ENCODE measurements around the gene CNTN4.

The CNTN4 gene

DNA sequence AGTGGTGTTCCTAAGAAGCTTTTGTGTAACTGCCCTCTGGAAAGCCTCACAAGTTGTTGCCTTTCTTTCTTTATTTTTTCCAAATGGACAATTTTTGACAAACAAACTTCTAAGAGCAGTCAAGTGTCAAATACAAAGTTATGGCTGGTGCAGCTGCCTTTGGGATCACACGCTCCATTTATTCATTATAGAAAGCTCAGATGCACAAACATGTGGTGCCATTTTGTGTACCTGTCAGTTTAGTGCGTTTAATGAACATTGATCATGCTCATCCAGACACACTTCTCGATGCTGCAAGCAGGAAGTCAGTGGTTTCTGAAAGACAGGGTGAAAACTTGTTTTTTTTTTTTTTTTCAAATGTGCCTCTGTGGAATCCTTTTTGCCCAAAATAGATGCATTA lies 324.5 kb downstream of the CNTN4 start:
- DNase-seq = no peak

GRCh38 chr3:2441558-2441957 lies 342.9 kb downstream of the CNTN4 start:
- DNase-seq = no peak

DNA sequence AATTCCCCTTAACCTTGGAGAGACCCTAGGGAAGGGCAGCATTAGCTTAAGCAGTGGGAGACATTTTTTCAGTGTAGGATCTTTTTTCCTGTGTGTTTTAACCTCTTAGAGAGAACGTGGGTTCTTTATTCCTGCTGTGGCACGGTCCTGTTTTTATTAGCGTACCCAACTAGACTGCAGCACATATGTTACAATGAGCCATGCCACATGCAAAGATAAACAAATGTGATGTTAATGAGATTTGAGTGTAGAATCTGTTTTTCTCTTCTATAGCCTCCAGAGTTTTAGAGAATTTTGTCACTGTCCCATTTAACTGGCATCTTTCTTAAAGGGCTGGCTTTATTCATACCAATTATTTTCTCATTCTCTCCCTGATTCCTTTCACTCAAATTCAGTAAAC lies 347.5 kb downstream of the CNTN4 start:
- DNase-seq = no peak

- no peak for DNase-seq
Observed at GRCh38 chr3:2452249-2452648, 353.6 kb downstream of the CNTN4 start.

DNA sequence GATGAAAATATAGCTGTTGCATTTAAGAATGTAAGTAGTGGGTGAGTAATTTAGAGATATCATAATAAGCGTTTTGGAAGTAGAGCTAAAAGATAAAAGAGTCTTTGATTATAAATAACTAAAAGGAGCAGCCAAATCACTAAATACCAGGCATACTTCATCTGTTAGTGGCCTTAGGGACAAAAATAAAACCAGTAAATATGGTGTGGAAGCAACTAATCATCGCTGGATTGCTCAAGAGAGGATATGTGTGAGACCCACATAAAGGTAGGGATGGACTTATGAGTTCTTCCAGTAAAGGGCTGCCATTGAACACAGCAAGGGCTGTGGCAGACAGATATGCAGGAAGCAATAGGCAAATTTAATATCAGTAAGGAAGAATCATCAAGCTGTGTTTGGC lies 356.2 kb downstream of the CNTN4 start:
- no peak for DNase-seq

DNA sequence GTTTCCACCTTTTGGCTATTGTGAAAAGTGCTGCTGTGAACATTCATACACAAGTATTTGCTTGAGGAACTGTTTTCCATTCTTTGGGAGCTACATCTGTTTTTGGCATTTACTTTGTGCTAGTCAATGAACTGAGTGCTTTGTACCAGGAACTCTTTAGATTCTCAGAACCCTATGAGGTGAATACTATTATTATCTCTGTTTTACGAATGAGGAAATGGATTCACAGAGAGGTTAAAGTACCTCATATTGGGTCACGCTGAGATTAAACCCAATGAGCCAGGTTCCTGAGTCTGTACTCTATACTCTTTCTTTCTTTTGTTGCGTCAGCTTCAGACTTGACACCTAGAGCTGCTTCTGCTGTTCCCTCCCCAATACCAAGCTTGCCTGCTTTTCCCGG lies 358.1 kb downstream of the CNTN4 start:
- DNase-seq = no peak

GRCh38 chr3:2458816-2459215 lies 360.1 kb downstream of the CNTN4 start:
- no peak for DNase-seq

DNA sequence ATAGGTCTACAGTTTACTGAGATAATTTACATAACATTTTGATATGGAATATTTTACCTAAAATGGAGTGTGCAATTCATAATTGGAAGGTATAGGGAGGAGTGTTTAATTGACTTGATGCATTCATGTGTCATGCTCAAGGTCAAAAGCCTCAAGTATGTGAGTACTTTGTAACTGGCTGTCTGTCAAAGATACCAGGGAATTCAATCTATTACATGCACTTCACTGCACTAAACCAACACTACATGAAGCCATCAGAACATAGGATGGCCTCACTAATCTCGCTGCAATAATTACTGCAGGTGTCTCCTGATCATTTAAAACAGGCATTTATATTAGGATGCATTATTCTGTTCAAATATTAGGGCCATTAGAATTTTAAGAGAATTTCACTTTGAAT lies 367.2 kb downstream of the CNTN4 start:
- DNase-seq = no peak

- DNase-seq = no peak
Observed at GRCh38 chr3:2468816-2469215, 370.1 kb downstream of the CNTN4 start.

GRCh38 chr3:2476996-2477395 lies 378.3 kb downstream of the CNTN4 start:
- no peak for DNase-seq

- DNase-seq = peak in 1 of 2 experiments; percentile 50
Observed at GRCh38 chr3:2477620-2478019, 379.0 kb downstream of the CNTN4 start.

DNA sequence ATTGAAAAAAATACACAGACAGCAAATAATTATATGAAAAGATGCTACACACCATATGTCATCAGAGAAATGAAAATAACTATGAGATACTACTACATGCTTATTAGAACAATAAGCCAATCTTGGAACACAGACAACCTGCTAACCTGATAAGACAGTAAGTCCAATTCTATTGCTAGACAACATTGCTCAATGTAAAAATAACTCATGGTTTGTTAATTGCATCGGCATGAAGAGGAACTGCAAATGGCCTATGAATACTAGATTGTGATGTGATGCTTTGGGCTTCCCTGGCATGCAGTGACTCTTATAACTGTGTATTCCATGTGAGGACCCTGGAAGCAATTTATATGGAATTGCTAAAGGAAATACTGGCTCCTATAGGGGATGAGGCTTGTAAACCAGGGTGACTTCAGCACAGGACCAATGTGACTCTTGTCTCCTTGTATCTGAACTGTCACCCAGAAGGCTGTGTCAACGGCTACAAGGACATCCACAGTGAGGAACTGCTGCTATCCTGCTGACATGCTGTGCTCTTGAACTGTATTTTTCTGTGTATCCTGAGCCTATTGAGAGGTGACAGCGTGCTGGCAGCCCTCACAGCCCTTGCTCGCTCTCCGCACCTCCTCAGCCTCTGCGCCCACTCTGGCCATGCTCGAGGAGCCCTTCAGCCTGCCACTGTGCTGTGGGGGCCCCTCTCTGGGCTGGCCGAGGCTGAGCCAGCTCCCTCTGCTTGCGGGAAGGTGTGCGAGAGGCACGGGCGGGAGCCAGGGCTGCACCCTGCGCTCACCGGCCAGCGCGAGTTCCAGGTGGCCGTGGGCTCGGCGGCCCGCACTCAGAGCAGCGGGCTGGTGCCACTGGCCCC lies 385.7 kb downstream of the CNTN4 start:
- no peak for DNase-seq

- no peak for DNase-seq
Observed at GRCh38 chr3:2485027-2485375, 386.3 kb downstream of the CNTN4 start.

DNA sequence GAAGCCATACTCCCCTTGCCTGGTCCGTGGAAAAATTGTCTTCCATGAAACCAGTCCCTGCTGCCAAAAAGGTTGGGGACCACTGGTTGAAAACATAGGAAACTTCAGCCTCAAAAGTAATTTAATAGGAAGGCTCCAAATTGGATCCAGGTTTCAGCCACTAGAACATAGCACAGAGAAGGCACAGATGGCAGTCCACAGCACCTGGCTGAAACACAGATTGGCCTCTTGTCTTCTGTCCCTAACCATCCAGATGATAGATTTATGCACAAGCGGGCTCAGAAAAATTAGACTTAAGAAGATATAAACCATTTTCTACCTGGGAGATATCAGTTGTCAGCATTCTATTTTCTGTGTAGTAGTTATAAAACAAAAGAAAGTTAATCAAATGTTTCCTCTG lies 397.1 kb downstream of the CNTN4 start:
- DNase-seq = peak in 1 of 2 experiments; percentile 26

- no peak for DNase-seq
Observed at GRCh38 chr3:2504912-2505311, 406.2 kb downstream of the CNTN4 start.

DNA sequence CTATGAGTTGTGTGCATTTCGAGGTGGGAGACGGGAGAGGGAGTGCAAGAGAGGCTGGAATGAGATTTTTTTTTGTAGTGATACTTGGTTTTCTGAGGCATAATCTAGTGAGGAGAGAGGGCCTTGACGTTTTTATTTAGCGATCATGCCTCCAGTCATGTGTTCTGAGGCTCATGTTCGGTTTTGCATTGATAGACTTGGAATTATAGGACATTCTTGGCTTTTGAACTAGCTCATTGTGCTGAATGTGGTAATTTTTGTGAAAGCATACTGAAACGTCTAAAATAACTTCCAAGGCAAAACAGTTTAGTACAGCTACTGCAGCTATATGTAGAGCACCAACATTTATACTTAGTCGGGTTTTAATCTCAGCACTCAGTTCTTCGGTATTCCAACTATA lies 408.1 kb downstream of the CNTN4 start:
- DNase-seq = no peak

- DNase-seq = no peak
Observed at GRCh38 chr3:2510591-2511145, 412.0 kb downstream of the CNTN4 start.

GRCh38 chr3:2511356-2511755 lies 412.7 kb downstream of the CNTN4 start:
- peak; percentile 91 to 98 for DNase-seq

- DNase-seq = peak in 1 of 2 experiments; percentile 50
Observed at GRCh38 chr3:2512881-2513280, 414.2 kb downstream of the CNTN4 start.

- no peak for DNase-seq
Observed at GRCh38 chr3:2513986-2514385, 415.3 kb downstream of the CNTN4 start.

GRCh38 chr3:2516762-2517441 lies 418.2 kb downstream of the CNTN4 start:
- no peak for DNase-seq

DNA sequence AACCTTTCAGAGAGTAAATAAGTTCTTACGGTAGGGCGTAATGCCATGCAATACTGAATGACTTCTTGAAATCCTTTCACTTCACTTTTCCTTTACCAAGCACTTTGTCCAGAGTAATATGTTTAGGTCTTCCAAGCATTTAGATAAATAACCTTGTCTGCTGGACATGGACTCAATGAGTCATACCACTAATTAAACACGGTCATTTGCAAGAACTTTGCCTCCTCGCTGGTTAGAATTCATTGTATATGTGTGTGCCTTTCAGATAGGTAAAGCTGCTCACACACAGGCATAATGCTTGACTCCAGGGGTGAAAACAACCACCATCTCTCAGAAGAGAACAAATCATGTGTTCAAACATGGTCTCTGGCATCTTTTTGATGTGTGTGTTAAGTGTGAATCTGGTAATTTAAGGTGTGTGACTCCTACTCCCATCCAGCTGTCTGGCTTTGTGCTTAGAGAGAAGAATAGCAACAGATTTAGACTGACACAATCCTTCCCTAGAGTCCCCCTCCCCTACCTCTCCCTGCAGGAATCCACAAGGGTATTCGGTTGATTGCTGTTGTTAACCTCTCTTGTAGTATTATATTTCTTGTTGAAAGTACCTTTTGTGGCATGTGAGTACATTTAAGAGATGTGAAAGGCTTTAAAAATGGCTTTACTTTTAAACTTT lies 419.0 kb downstream of the CNTN4 start:
- peak in 1 of 2 experiments; percentile 20 for DNase-seq

- no peak for DNase-seq
Observed at GRCh38 chr3:2523281-2523836, 424.7 kb downstream of the CNTN4 start.

All from NCI-H524 (cell line).